Measurements from ENCODE around the gene TRIM13. TPM values are rescaled to one million over a fixed set of nuclear protein-coding genes. Genes with fewer than 3 reads are reported as not detected.
"Not testable (repeated sequence)": the region's sequence is repeated elsewhere in the genome, so short reads cannot be mapped to it uniquely, and the experiment has no call there.

The TRIM13 gene
- 10.0 TPM for total RNA-seq

GRCh38 chr13:49996951-49997895 is at the start of gene TRIM13:
TSS of gene TRIM13 (plus strand) at chr13:49997042. CDS start at chr13:50011941, 14,899 bp downstream.
- peak; percentile 65 to 94 (median 91) for DNase-seq (ENCODE audit: low read depth in 2 of 3, low spot score in 2 of 3)

GRCh38 chr13:49948777-49949270 is 48.0 kb upstream of the TRIM13 start:
- DNase-seq (ENCODE audit: low read depth in 2 of 3, low spot score in 2 of 3), result not testable (repeated sequence)

GRCh38 chr13:49951754-49952535 is 44.9 kb upstream of the TRIM13 start:
- DNase-seq (ENCODE audit: low read depth in 2 of 3, low spot score in 2 of 3), result no peak

GRCh38 chr13:49953560-49953959 is 43.3 kb upstream of the TRIM13 start:
- DNase-seq (ENCODE audit: low read depth in 2 of 3, low spot score in 2 of 3), result no peak

- no peak for DNase-seq (ENCODE audit: low read depth in 2 of 3, low spot score in 2 of 3)
Measured at GRCh38 chr13:49954674-49955455, 42.0 kb upstream of the TRIM13 start.

GRCh38 chr13:49956131-49956530 is 40.7 kb upstream of the TRIM13 start:
- DNase-seq (ENCODE audit: low read depth in 2 of 3, low spot score in 2 of 3), result no peak

GRCh38 chr13:49958321-49958720 is 38.5 kb upstream of the TRIM13 start:
- DNase-seq (ENCODE audit: low read depth in 2 of 3, low spot score in 2 of 3), result no peak

- no peak for DNase-seq (ENCODE audit: low read depth in 2 of 3, low spot score in 2 of 3)
Measured at GRCh38 chr13:49967456-49967855, 29.4 kb upstream of the TRIM13 start.

GRCh38 chr13:49972709-49973108 is 24.1 kb upstream of the TRIM13 start:
- no peak for DNase-seq (ENCODE audit: low read depth in 2 of 3, low spot score in 2 of 3)

- no peak for DNase-seq (ENCODE audit: low read depth in 2 of 3, low spot score in 2 of 3)
Measured at GRCh38 chr13:49975826-49976225, 21.0 kb upstream of the TRIM13 start.

GRCh38 chr13:49976314-49977258 is 20.3 kb upstream of the TRIM13 start:
- peak; percentile 72 to 87 (median 75) for DNase-seq (ENCODE audit: low read depth in 2 of 3, low spot score in 2 of 3)

- no peak for DNase-seq (ENCODE audit: low read depth in 2 of 3, low spot score in 2 of 3)
Measured at GRCh38 chr13:49977992-49978391, 18.9 kb upstream of the TRIM13 start.

- no peak for DNase-seq (ENCODE audit: low read depth in 2 of 3, low spot score in 2 of 3)
Measured at GRCh38 chr13:49980266-49980665, 16.6 kb upstream of the TRIM13 start.

GRCh38 chr13:49985129-49985528 is 11.7 kb upstream of the TRIM13 start:
- DNase-seq (ENCODE audit: low read depth in 2 of 3, low spot score in 2 of 3), result no peak

GRCh38 chr13:49986471-49986870 is 10.4 kb upstream of the TRIM13 start:
- DNase-seq (ENCODE audit: low read depth in 2 of 3, low spot score in 2 of 3), result no peak

GRCh38 chr13:49990612-49991011 is 6.2 kb upstream of the TRIM13 start:
- DNase-seq (ENCODE audit: low read depth in 2 of 3, low spot score in 2 of 3), result not testable (repeated sequence)

- DNase-seq (ENCODE audit: low read depth in 2 of 3, low spot score in 2 of 3), result no peak
Measured at GRCh38 chr13:49993111-49993510, 3.7 kb upstream of the TRIM13 start.

GRCh38 chr13:49993666-49994065 is 3.2 kb upstream of the TRIM13 start:
- DNase-seq (ENCODE audit: low read depth in 2 of 3, low spot score in 2 of 3), result no peak

GRCh38 chr13:49995625-49996101 is 1.2 kb upstream of the TRIM13 start:
- peak in 1 of 3 donors; percentile 60 for DNase-seq (ENCODE audit: low read depth in 2 of 3, low spot score in 2 of 3)
